ENCODE data around the gene CNGA4.
"Not testable (repeated sequence)": the region's sequence is repeated elsewhere in the genome, so short reads cannot be mapped to it uniquely, and the experiment has no call there.

CNGA4 gene

GRCh38 chr11:6268820-6269219, 29.9 kb downstream of the CNGA4 start:
- no peak for DNase-seq (ENCODE audit: low spot score)

- no peak for DNase-seq (ENCODE audit: low spot score)
Measured at GRCh38 chr11:6269994-6270393, 31.1 kb downstream of the CNGA4 start.

GRCh38 chr11:6270584-6271246, 31.8 kb downstream of the CNGA4 start:
- no peak for DNase-seq (ENCODE audit: low spot score)

GRCh38 chr11:6271598-6271997, 32.7 kb downstream of the CNGA4 start:
- DNase-seq (ENCODE audit: low spot score), result no peak

GRCh38 chr11:6273188-6273587, 34.3 kb downstream of the CNGA4 start:
- no peak for DNase-seq (ENCODE audit: low spot score)

GRCh38 chr11:6280809-6281208, 41.9 kb downstream of the CNGA4 start:
- not testable (repeated sequence) for DNase-seq (ENCODE audit: low spot score)

GRCh38 chr11:6283453-6284023, 44.6 kb downstream of the CNGA4 start:
- DNase-seq (ENCODE audit: low spot score), result no peak

GRCh38 chr11:6284250-6284649, 45.4 kb downstream of the CNGA4 start:
- DNase-seq (ENCODE audit: low spot score), result no peak

GRCh38 chr11:6285019-6285418, 46.1 kb downstream of the CNGA4 start:
- DNase-seq (ENCODE audit: low spot score), result no peak

All from AG08396 (cell line).